GM12878 (cell line): Measurements from ENCODE around the gene UNC13D. TPM values are rescaled to one million over a fixed set of nuclear protein-coding genes. Genes with fewer than 3 reads are reported as not detected.
"Not testable (repeated sequence)": the region's sequence is repeated elsewhere in the genome, so short reads cannot be mapped to it uniquely, and the experiment has no call there.

Source experiments
- ATAC-seq: fragments of 200-7000 bp; cut with Tn5 transposase; 3 replicates; pipeline ENCODE4 v1.9.1; 2020; ENCODE audit warnings: mild to moderate bottlenecking, moderate library complexity
- BruUV-seq: library from RNA; stranded (reverse); fragments of 400-500 nt; replicated peaks from 2 replicates; lab custom pipeline; 2021; lab: Mats Ljungman, UMichigan
- CTCF ChIA-PET: fragments of 300-600 bp; sonication (Branson Sonifier 250); formaldehyde crosslinking; extraction: SDS; loops from one replicate; lab custom pipeline; 2021; ENCODE audit warnings: inconsistent platforms; lab: Yijun Ruan, JAX
- POLR2A ChIA-PET: fragments of 350-600 bp; formaldehyde crosslinking; extraction: SDS; loops from one replicate; lab custom pipeline; 2021; ENCODE audit warnings: inconsistent platforms; lab: Charles Lee
- RAD21 ChIA-PET: fragments of 300-600 bp; sonication (Branson Sonifier 250); formaldehyde crosslinking; loops from one replicate; lab custom pipeline; 2023; ENCODE audit warnings: antibody characterized with exemption; ENCODE audit not compliant: unreplicated experiment; lab: Charles Lee
- SMC1A ChIA-PET: fragments of 300-600 bp; sonication (Branson Sonifier 250); formaldehyde crosslinking; loops from one replicate; lab custom pipeline; 2023; ENCODE audit not compliant: unreplicated experiment, uncharacterized antibody; lab: Charles Lee
- DNase-seq: peaks from one replicate; pipeline ENCODE4 v3.0.0-alpha.2; 2011; ENCODE audit warnings: low read depth, low spot score
- FAIRE-seq: peaks from 3 replicates; lab custom pipeline; 2011; peaks lifted over from hg19 to GRCh38; lab: Jason Lieb, UNC
- H2AFZ ChIP-seq: 2 replicates; pipeline ENCODE4 v1.6.0; 2011; ENCODE audit warnings: low read depth, low read length, control low read depth; ENCODE audit not compliant: control insufficient read depth
- H3K27ac ChIP-seq: 2 replicates; pipeline ENCODE4 v1.5.1; 2011; ENCODE audit warnings: control low read depth; ENCODE audit not compliant: control insufficient read depth, insufficient read depth
- H3K27me3 ChIP-seq, 2 experiments: replicated peaks in 1 of 2; 2 replicates each; pipeline versions ENCODE4 v1.6.0 to v1.6.1; 2011; ENCODE audit warnings: low read length in 1 of 2; ENCODE audit not compliant: control insufficient read depth in 2 of 2, insufficient read depth in 2 of 2
- H3K36me3 ChIP-seq, 2 experiments: 2 replicates each; pipeline ENCODE4 v1.5.1; 2011; ENCODE audit warnings: low read length in 1 of 2; ENCODE audit not compliant: control insufficient read depth in 2 of 2, insufficient read depth in 2 of 2
- H3K4me1 ChIP-seq: 2 replicates; pipeline ENCODE4 v1.6.1; 2011; ENCODE audit warnings: mild to moderate bottlenecking, low read length, moderate library complexity, mixed read lengths; ENCODE audit not compliant: control insufficient read depth, insufficient read depth
- H3K4me2 ChIP-seq: 2 replicates; pipeline ENCODE4 v1.6.0; 2011; ENCODE audit warnings: control low read depth; ENCODE audit not compliant: control insufficient read depth, insufficient read depth
- H3K4me3 ChIP-seq: fragments of 200-600 bp; sonication (generic); 2 replicates; pipeline ENCODE4 v1.5.1; 2016
- H3K79me2 ChIP-seq: 2 replicates; pipeline ENCODE4 v1.6.0; 2011; ENCODE audit warnings: low read length; ENCODE audit not compliant: control insufficient read depth, insufficient read depth
- H3K9ac ChIP-seq: 2 replicates; pipeline ENCODE4 v1.8.0; 2011; ENCODE audit warnings: low read length, control low read depth, mixed read lengths; ENCODE audit not compliant: control insufficient read depth, insufficient read depth
- H3K9me3 ChIP-seq: replicated peaks from 3 replicates; pipeline ENCODE4 v1.5.1; 2011; ENCODE audit warnings: mild to moderate bottlenecking, low read length; ENCODE audit not compliant: control insufficient read depth, insufficient read depth
- H4K20me1 ChIP-seq: 2 replicates; pipeline ENCODE4 v1.6.0; 2011; ENCODE audit not compliant: control insufficient read depth, insufficient read depth
- ATF7 ChIP-seq: fragments of 450-650 bp; IDR thresholded peaks from 2 replicates; pipeline ENCODE4 v1.6.1; 2016; ENCODE audit warnings: low read depth, mild to moderate bottlenecking
- BACH1 ChIP-seq: fragments of 450-650 bp; IDR thresholded peaks from 2 replicates; pipeline ENCODE4 v1.6.1; 2017; ENCODE audit warnings: mild to moderate bottlenecking, borderline replicate concordance
- RUNX3 ChIP-seq: IDR thresholded peaks from 2 replicates; pipeline ENCODE4 v1.6.1; 2012; ENCODE audit warnings: low read length, inconsistent platforms
- WGBS: methylation state at CpG from one replicate; pipeline ENCODE4 v1.1.6; 2016; ENCODE audit warnings: low lambda C conversion rate; ENCODE audit not compliant: insufficient replicate concordance, insufficient coverage; ENCODE audit errors: missing lambda C conversion rate; 5-methylcytosine and 5-hydroxymethylcytosine counted together
- in situ Hi-C: fragments of 300-500 bp; cut with MboI; formaldehyde crosslinking; loops from 9 replicates; pipeline ENCODE4 v1.14.3; 2018; ENCODE audit warnings: mixed read lengths
- intact Hi-C: fragments of 100-400 bp; cut with micrococcal nuclease; formaldehyde crosslinking; loops from one replicate; pipeline ENCODE4 v1.14.2; 2022; ENCODE audit not compliant: unreplicated experiment
- polyA plus RNA-seq, 11 experiments: library from polyadenylated mRNA; depleted of rRNA in 4 of 11; unstranded in 6 of 11; stranded (reverse) in 5 of 11; fragments of >200 nt; fragmentation: Nextera tagmentation in 4 of 11; fragmentation: Illumina TruSeq in 1 of 11; extraction: Ambion mirVana in 4 of 11; extraction: Trizol in 1 of 11; gene quantifications; 1 replicate in 1 of 11; 2 replicates in 10 of 11; pipeline versions ENCODE4 v1.2.1 to v1.2.3, GENCODE V29; 2011 to 2016; ENCODE audit warnings: inconsistent platforms in 2 of 11, missing spikeins in 2 of 11, low read depth in 1 of 11
- total RNA-seq, 4 experiments: library from RNA; depleted of rRNA in 3 of 4; stranded (reverse); fragments of >200 nt in 3 of 4; fragmentation: Illumina TruSeq in 1 of 4; extraction: Trizol in 1 of 4; gene quantifications; 2 replicates each; pipeline versions ENCODE4 v1.2.1 to v1.2.3, GENCODE V29; 2013 to 2021
- TF ChIP-seq, protein P1 (sequence below): fragments of 450-650 bp; conservative IDR thresholded peaks from 2 replicates; pipeline ENCODE4 v1.6.1; 2017; ENCODE audit warnings: mild to moderate bottlenecking, moderate library complexity

The UNC13D gene
- total and polyA plus RNA-seq, 10 of the 15 experiments (the other 5 are each of a cell fraction or from before 2014, with no cell fraction given): 0.32 to 63.9 (median 25.2) TPM

GRCh38 chr17:75872434-75873351 is 28.5 kb upstream of the UNC13D start:
- Histone ChIP-seq H3K4me2 (no peak overlapping the region), H2AFZ (no peak overlapping the region), H3K36me3 (no peaks in the 10 kb centered on the region), H3K9me3 (no peaks in the 10 kb centered on the region), H3K4me3 (no peak overlapping the region), H3K4me1 (peaks cover 20% of the 10 kb centered on the region), H3K9ac (no peak overlapping the region), H3K27me3 (no peaks in the 10 kb centered on the region), H3K27ac (no peak overlapping the region), H4K20me1 (no peaks in the 10 kb centered on the region), H3K79me2 (no peaks in the 10 kb centered on the region)
- no peak for TF ChIP-seq RUNX3
- TF ChIP-seq ATF7: no peak
- TF ChIP-seq BACH1: no peak
- TF ChIP-seq, protein P1, sequence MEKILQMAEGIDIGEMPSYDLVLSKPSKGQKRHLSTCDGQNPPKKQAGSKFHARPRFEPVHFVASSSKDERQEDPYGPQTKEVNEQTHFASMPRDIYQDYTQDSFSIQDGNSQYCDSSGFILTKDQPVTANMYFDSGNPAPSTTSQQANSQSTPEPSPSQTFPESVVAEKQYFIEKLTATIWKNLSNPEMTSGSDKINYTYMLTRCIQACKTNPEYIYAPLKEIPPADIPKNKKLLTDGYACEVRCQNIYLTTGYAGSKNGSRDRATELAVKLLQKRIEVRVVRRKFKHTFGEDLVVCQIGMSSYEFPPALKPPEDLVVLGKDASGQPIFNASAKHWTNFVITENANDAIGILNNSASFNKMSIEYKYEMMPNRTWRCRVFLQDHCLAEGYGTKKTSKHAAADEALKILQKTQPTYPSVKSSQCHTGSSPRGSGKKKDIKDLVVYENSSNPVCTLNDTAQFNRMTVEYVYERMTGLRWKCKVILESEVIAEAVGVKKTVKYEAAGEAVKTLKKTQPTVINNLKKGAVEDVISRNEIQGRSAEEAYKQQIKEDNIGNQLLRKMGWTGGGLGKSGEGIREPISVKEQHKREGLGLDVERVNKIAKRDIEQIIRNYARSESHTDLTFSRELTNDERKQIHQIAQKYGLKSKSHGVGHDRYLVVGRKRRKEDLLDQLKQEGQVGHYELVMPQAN: no peak
- POLR2A ChIA-PET: no interaction called here
- ATAC-seq (no peak), FAIRE-seq (no peak), DNase-seq (no peak)
- no TSS peak for BruUV-seq
- RAD21 ChIA-PET: interaction anchor here (1.2 kb wide), 1 partner anchor 1498 kb away, joined by 3 read pairs; no protein-coding TSS in a partner anchor
- in situ Hi-C loops: no loop called here
- WGBS: 44% methylated on average over 13 of the region's 13 CpGs
- CTCF ChIA-PET: interaction anchor here (1.0 to 1.9 kb wide), 5 partner anchors 11 to 28 kb away, joined by 3 to 10 read pairs (median 4); partner anchors contain the start of genes TRIM65, UNC13D and WBP2
- SMC1A ChIA-PET: interaction anchor here (1.1 to 1.8 kb wide), 2 partner anchors 12 to 14 kb away, joined by 4 to 5 read pairs; no protein-coding TSS in a partner anchor
- intact Hi-C loops: no loop called here

DNA sequence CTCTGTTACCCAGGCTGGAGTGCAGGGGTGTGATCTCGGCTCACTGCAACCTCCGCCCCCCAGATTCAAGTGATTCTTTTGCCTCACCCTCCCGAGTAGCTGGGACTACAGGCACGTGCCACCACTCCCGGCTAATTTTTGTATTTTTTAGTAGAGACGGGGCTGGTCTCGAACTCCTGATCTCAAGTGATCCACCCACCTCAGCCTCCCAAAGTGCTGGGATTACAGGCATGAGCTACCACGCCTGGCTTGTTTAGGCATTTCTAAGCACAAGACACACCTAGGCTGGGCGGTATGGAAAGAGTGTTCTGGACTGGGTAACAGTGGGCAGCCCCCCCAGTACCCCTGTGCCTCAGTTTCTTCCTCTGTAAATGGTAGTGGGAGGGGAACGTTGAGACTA is 26.0 kb upstream of the UNC13D start:
- H3K79me2 ChIP-seq, ATAC-seq, H2AFZ ChIP-seq, H3K36me3 ChIP-seq, H3K9me3 ChIP-seq, H4K20me1 ChIP-seq, RAD21 ChIA-PET, BruUV-seq, in situ Hi-C loops, POLR2A ChIA-PET, H3K27ac ChIP-seq, H3K4me1 ChIP-seq, FAIRE-seq, DNase-seq, H3K4me2 ChIP-seq, intact Hi-C loops, H3K4me3 ChIP-seq, SMC1A ChIA-PET, H3K27me3 ChIP-seq, H3K9ac ChIP-seq: not testable (repeated sequence)
- CTCF ChIA-PET: interaction anchor here (1.0 to 1.6 kb wide), 2 partner anchors 9 to 106 kb away, joined by 3 to 4 read pairs; partner anchors contain the start of gene GALK1
- WGBS: 34% methylated on average over 10 of the region's 10 CpGs
